ENCODE results near the gene AGGF1.
"Not testable (repeated sequence)": the region's sequence is repeated elsewhere in the genome, so short reads cannot be mapped to it uniquely, and the experiment has no call there.

AGGF1 gene

DNA sequence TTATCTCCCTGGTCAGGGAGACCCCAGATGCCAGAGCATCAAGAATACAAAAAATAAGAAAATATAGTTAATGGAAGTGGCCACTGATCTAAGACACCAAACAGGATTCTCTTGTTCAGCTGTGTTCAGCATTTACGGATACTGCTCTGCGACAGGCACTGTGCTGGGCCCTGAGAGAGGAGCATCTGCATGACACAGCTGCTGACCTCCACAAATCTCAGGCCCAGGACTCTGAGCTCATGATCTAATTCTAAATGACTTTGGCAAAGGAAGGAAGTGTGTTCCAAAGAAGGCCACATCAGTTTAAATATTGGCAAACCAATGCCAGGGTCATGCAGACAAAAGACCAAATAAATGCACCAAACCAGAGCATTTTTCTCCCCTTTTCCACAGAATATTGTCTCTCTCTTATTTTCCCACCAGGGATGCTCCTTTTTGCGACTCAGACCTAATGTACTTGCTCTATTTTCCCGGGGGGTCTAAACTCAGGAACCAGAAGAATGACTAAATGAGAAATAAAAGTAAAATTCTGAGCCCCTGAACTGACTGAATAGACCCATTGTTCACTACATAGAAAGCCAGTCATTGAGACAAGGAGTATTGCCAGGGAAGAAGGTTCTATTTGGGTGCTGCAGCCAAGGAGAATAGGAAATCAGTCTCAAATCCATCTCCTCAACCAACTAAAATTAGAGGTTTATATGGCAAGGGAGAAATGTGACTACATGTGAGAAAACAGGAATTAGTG lies 1.4 kb upstream of the AGGF1 start:
- no peak for DNase-seq

DNA sequence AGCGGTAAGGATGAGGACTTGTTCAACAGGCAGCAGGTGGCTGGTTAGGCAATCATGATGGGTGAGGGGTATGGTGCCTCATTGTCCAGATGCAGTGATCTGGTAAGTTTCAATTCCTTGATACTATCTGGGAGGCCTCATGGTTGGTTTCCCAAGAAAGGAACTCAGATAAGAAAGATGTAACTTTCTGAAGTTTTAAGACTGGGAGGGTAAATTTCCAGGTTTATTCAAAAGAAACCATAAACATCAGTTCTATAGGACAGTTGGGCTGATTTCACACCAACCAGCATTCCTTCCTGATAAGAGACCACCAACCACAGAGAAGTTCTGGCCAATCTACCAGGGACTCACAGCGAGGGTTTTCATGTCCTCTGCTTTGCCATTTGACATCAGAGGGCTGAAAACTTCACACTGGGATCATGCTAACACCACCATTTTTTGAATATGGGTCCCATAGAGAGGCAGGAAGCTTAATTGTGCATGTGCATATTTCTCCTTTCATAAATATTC lies 773 bp upstream of the AGGF1 start:
- peak; percentile 6 for DNase-seq

DNA sequence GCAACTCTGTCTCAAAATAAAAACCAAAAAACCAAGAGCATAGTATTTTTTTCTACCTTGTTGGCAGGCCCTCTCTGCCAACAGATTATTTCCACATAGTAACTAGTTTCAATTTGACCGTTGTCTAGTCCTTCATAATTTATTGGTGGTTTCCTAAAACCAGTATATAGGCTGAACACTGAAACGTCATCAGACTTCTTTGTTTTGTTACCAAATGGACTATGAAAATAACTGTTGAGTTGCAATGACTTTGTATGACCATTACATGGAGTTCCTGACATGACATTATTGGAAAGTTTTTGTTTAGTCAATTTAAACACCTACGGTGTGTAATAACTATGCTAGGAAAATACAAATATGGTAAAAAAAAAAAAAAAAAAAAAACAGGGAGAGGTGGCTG lies 1.7 kb downstream of the AGGF1 start:
- DNase-seq, result peak; percentile 47

DNA sequence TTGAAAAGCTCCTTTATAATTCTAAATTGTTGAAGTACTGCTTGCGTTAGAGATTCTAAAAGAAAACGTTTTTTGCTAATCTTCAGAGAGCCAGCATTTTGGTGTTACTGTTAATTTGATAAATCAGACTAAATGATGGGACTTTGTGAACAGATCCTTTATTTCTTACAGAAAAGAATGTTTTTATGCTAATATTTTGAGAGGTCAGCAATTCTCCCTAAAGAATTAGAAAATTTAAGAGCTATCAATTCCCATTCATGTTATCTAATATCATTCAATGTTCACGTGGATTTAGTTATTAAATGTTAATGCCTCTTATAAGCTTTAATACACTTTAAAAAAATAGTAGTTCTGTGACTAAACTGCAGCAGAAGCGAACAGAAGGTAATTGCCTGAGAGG lies 2.4 kb downstream of the AGGF1 start:
- no peak for DNase-seq

DNA sequence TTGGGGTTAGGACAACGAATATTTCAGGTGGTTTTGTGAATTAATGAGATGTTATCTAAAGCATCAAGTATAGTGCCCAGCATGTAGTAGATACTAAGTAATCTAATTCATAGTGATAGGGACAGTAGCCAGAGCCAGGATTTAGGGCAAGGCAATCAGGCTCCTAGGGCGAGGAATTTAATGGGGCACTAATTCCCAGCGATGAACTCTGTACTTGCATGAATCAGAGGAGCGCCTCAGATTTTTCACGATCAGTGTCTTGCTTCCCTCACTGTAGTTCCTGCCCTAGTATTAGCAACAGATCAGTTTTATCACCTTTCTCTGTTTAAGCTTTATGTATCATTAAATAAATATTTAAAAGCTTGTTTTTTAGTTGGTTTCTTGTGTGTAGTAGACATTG lies 3.1 kb downstream of the AGGF1 start:
- DNase-seq, result no peak

DNA sequence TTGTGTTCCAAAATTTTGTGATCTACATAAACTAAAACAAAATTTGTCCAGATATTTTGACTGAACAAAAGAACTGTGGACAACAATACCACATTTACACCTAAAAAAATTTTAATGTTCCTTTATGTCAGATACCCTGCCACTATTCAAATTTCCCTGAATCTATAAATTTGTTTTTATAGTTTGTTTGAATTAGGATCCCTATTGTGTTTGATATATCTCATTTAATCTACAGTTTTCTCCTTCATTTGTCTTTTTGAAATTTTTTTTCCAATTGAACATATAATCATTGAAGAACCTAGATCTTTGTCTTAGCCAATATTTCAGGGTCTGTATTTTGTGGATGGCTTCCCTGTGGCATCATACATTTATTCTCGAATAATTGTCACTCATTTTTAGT lies 5.7 kb downstream of the AGGF1 start:
- DNase-seq, result no peak

DNA sequence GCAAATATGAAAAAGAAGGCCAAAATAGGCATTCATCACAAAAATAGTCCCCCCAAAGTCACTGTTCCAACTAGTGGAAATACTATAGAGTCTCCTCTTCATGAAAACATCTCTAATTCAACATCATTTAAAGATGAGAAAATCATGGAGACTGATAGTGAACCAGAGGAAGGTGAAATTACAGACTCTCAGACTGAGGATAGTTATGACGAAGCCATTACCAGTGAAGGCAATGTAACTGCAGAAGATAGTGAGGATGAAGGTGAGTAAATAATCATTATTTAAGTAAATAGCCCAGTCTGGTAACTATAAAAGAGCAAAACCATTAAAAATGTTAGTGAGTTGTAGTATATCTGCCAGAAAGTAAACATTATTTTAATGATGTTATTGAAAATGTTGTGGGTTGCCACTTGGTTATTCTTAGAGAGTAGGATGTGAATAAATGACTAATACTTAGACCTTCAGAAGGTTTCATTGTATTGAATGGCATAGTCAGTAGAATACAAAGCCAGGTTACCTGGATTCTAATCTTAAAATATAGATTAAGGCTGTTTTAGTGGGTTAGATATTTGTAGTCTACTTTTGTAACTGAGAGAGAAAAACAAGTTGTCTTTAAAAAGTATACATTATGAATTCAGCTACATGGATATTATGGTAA lies 16.3 kb downstream of the AGGF1 start:
- DNase-seq, result no peak

DNA sequence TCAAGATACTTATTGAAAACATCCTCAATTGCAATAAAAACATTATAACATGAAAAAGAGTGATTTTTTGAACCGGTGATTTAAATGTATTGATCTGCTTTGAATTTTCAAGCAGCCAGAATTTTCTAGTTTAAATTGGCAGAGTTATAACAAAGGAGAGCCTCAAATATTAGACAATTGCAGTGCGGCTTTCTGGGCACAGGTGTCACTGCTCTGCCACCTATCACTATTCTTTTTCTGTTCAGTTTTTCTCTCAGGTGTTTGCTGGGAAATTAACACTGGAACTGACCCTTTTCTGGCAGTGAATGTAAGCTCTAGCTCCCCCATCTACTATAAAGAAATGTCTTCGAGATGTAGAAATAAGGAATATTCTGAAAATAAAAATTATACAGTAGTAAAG lies 33.8 kb downstream of the AGGF1 start:
- DNase-seq, result no peak

DNA sequence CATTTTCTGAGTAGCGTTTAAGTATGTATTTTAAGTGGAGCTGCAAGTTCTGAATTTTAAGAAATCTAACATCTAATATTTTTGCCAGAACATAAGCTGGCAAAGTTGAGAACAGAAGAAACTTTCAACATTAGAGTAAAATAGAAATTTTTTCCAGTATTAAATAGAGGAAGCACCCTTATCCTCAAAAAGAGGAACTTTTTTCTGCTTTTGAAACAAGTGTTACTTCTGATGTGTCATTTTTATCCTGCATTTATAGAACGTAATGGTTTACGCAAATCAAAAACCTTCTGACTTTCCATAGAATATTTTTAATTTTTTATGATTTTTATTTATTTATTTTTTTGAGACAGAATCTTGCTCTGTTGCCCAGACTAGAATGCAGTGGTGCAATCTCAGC lies 35.1 kb downstream of the AGGF1 start:
- DNase-seq, result peak; percentile 83

DNA sequence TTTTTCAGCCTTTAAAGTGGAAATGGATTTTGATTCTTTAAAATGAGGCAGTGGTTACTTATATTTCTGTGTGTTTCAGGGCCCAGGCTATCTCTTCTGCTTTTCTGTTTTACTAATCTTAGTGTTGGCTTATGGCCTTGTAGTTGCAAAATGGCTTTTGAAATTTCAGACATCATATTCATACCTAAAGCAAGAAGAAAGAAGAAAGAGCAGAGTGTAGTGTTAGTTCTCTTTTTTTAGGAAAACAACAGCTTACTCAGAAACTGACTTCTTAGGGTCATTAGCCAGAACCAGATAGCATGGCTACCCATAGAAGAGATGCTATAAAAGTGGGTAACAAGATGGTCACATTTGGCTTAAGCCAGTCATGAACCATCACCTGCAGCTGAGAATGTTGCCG lies 36.0 kb downstream of the AGGF1 start:
- DNase-seq, result peak; percentile 81

DNA sequence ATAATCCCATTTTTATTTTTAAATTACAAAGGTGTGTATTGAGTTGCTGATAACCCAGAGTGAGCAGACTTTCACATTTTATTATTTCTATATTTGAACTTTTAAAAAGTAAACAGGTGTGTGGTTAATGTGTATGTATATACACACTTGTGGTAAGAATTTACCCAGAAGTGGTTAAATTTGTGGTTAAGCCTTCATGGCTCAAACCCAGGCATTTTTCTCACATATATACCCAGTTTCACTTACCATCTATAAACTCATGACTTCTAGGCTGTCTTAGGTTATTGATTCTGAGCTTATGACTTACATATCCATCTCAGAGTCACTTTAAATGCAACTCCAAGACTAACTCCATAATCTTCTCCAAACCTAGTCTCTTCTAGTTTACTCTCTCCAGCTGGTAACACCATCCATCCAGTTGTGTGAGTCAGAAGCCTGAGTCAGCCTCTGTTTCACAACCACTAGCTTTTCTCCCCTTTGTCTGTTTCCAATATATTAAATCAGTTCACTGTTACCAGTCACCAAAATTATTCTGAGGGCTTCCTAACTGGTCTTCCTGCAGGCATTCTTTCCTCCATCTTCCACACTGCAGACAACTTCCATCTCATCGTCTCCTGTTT lies 36.7 kb downstream of the AGGF1 start:
- peak; percentile 71 for DNase-seq

DNA sequence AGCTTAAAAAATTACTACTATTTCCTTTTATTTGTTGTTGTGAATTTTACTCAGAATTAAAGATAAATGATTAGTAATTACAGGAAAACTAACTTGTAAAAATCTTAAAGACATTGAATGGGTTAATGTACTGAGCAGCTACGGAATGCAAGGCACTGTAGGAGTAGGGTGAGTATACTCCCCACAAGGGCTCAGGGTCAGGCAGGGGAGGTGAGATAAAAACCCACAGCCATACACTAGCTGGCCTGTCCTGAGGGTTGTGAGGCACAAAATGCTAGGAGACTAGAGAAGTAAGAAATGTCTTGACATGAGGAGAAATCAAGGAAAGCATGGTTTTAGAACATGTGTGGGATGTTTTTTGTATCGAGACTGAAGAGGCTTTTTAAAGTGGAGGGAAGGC lies 43.5 kb downstream of the AGGF1 start:
- DNase-seq, result no peak

DNA sequence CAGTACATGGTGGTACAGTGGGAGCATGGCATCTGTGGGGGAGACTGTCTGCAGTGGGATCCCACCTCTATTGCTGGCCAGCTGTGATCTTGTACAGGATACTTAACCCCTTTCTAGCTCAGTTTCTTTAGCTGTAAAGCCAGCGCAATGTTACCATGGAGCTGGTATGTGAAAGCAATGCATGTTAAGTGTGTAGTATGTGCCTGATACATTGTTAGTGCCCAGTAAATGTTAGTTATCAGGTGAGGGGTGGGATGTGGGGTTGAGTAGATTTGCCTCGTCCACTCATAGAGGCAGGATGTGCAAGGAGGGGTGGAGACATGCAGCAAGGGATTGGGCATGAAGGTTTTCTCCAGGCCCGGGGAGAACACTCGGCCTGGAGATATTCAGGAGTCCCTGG lies 44.5 kb downstream of the AGGF1 start:
- no peak for DNase-seq

DNA sequence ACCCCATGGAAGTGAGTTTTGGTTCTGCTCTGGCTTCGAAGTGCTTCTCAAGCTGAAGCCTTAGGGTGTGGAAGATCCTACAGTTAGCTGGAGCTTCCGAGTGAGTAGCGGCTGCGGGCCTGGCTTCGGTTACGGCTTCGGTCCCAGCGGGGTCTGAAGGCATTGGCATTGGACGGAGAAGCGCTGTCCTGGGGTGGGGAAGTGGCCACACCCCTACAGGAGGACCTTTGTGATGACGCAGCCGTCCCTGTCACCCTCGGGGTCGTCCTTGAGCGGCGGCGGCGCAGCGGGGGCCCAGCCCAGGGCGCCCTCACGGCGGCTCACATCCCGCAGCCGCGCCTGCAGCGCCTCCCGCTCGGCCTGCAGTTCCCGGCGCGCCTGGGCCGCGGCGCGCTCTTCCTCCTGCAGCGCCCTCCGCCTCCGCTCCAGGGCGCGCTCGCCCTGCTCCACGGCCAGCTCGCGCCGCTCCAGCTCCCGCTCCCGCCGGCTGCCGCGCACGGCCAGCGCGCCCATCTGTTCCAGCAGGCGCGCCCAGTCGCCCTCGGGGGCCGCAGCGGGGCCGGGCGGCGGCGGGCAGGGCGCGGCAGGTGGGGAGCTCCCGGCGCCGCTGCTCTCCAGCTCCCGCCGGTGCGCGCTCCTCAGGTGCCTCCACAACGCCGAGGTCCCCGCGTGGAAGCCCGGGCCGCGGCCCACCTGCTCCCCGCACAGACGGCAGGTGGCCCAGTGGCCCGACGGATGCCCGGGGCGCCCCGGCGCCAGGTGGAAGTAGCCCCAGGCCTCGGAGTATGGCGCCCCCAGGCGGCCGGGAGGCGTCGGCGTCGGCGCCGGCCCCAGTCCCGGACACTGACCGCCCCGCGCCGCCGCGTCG lies 47.0 kb downstream of the AGGF1 start:
- peak; percentile 73 for DNase-seq

DNA sequence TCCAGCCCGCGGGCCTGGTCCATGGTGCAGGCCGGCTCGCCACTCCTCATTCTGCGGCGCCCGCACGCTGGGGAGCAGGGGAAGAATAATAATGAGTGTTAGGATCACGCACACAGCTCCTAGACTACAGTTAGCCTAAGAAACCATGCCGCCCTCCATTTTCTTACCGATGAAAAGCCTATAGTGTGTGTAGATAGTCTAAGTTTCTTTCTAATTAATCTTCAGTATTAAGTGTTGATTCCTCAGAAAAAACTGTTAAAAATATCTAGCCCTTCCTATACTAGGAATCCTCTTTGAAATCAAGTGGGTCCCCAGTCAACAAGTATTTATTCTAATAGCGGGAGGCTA lies 47.6 kb downstream of the AGGF1 start:
- no peak for DNase-seq

DNA sequence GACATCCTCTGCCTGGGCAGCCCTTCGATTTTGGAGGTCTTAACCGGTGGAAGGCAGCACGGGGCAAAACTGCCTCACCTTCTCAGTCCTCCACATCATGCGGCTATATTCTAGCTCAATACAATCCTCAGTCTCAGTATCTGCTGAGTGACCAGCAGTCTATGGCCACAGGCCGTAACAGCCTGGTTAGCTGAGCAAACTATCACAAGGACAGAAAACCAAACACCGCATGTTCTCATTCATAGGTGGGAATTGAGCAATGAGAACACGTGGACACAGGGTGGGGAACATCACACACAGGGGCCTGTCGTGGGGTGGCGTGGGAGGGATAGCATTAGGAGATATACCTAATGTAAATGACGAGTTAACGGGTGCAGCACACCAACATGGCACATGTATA lies 50.3 kb downstream of the AGGF1 start:
- not testable (repeated sequence) for DNase-seq

DNA sequence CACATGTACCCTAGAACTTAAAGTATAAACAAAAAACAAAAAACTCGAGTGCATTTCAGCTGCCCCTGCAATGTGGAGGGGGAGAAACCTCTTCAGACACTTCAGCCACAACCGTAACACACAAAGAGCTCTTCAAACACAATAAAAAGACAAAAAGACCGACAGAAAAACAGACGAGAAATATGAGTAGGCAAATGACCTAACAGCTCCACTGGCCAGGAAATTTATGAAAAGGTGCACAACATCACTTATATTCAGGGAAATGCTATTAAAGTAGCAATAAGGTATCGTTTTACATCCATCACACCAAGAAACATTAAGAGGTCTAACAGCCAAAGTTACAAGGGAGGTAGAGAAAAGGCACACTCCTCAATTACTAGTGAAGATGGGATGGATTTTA lies 50.7 kb downstream of the AGGF1 start:
- DNase-seq, result no peak

DNA sequence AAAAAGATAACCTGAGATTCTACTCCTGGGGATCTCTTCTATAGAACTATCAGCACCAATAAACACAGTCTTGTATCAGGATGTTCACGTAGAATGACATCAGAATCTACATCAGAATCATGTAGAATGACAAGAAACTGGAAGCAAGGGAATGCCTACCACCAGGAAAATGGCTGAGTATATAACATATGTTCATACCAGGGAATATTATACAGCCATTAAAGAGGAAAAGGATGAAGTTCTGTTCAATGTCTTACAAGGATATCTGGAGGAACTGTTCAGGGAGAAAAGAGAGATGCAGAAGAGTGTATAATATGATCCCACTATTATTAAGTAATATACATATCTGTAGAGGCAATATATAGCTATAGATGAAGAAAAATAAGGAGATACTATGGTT lies 52.1 kb downstream of the AGGF1 start:
- no peak for DNase-seq

DNA sequence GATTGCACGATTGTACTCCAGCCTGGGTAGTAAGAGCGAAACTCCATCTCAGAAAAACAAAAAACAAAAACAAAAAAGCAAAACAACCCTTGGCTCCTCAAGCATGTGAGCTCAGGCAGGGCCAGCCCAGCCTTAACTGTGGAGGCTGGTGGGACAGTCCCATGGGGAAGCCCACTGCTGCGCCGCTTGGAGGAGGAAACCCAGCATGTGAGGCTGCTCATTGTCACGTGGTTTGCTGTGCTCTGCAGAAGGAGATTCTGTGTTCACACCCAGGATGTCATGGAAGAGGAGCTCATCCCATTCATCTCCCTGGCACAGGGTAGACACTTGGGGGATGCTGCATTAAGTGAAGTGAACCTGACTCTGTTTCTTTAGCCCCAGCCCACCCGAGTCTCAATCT lies 52.9 kb downstream of the AGGF1 start:
- peak; percentile 47 for DNase-seq

DNA sequence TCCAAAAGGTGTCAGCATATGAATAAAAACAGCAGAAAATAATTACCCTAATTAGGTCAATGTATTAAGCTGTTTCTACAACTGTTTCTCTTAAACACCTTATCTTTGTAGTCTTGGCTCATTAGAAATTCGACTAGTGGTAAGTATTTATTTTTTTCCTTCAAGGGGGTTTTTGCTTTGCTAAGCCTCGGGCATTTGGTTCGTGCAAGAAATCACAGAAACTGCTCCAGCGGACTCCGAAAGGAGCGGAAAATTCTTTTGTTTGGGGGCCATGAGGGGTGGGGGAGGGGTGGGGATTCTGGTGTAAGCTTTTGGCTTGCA lies 56.1 kb downstream of the AGGF1 start:
- DNase-seq, result no peak

DNA sequence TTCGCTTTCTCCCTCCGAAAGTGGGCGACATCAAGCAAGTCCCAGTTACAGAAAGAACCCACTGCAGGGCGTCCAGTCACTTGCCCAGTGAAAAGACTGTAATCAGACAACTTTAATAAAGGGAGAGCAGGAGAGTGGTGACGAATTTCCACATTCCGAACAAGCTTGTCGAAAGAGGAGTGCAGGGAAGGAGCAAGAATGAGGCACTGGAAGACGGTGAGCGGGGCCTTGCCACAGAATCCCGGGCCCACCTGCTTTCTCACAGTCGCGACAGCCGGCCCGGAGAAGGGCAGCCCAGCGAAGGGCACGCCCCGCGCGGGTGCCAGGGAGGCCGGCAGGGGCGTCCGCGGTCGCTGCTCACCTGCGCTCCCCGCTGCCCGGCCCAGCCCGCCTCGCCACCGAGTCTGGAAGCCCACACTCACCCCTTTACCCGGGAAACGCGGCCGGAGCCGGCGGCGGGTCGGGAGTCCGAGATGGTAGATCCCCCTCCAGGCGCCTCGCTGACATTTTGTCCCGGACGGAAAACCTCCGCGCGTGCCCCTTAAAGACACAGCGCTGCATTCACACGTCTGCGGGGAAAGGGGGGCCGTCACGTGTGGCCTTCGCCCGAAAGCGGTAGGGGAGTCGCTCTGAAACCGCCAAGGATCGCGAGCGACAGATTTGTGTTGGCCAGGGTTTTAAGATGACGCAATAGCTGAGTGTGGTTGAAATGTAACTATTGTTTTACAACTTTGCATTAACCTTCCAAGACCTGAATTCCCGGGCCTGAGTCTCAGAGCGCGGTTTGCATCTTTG lies 56.7 kb downstream of the AGGF1 start, which contains the start of gene ZBED3:
Gene ZBED3 (minus strand): TSS at position 597 of the 795 bp plus-strand sequence. CDS start 9,407 bp downstream, outside the sequence.
- peak; percentile 45 for DNase-seq

DNA sequence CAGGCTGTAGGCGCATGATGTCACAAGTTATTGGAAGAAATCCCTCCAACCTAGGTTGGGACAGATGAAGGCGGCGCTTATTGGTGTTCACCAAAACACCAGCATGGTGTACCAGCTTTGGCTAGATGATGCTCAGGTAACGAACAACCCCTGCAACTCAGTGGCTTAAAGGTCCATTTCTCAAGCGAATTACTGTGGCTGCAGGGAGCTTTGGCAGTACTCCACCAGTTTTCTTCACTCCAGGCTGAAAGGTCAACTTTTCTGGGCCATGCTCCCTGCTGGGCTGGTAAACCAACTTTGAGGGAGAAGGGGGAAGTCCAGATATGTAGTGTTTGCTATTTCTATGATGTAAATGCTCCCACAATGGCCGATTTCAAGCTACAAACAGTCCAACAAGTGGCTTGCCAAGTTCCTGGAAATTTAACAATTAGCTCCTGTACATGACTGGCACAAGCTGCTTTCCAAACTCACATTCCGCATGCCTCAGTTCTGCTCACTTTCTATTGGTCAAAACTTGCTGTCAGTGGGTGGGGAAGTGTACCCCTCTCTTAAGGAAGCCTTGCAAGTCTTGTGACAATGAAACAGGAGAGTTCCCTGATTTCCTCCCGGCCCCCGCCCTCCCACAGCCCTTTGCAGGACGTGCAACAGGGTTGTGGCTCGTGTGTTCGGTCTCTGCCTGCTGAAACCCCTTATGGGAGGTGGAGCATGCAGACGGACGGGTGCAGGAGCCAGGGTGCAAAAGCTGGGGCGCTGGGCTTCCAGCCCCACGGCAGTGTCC lies 57.5 kb downstream of the AGGF1 start:
- peak; percentile 77 for DNase-seq

Data from inflammatory macrophage treated with lipopolysaccharide for 4 hours (primary cell).